ENCODE measurements around the gene TRPT1. TPM values are rescaled to one million over a fixed set of nuclear protein-coding genes. Genes with fewer than 3 reads are reported as not detected.
A peak's percentile ranks its signal among the peaks of the same experiment; 100 is the strongest.

TRPT1 gene
- total and polyA plus RNA-seq, 9 of the 15 experiments (the other 6 are each of a cell fraction or from before 2014, with no cell fraction given), result 4.6 to 41.7 (median 23.1) TPM

DNA sequence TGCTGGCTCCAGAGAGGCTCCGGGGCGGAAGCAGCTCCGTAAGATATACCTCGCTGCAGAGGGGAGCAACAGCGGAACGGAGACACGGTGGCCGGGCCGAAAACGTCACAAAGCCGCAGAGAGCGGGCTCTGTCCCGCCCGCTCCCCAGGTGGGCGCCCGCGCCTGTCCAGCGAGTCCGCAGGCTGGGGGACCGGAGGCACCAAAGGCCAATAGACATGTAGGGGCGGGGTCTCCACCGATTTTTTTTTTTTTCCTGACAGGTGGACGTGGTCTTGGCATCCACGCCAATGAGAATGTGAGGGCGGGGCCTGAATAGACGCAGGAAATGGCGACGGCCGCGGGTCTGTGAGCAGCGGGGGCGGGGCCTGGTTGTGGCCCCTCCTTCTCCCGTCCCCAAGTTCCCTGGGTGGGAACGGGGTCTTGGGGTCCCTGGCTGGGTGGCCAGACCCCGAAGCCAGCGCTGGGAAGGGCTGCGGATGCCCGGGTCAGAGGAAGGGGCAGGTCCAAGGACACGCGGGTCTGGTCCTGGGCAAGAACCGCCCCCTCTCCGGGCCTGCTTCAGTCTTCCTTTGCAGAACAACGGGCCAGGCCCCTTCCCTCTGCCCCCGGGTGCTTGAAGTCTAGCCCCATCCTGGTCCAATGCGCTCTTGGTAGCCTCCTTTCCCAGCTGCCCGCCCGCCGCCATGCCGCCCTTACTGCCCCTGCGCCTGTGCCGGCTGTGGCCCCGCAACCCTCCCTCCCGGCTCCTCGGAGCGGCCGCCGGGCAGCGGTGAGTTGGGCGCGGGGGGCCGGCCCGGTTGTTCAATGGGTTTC, 4.4 kb upstream of the TRPT1 start, which contains the start of gene DNAJC4 (continued):
- TF ChIP-seq, protein P1, sequence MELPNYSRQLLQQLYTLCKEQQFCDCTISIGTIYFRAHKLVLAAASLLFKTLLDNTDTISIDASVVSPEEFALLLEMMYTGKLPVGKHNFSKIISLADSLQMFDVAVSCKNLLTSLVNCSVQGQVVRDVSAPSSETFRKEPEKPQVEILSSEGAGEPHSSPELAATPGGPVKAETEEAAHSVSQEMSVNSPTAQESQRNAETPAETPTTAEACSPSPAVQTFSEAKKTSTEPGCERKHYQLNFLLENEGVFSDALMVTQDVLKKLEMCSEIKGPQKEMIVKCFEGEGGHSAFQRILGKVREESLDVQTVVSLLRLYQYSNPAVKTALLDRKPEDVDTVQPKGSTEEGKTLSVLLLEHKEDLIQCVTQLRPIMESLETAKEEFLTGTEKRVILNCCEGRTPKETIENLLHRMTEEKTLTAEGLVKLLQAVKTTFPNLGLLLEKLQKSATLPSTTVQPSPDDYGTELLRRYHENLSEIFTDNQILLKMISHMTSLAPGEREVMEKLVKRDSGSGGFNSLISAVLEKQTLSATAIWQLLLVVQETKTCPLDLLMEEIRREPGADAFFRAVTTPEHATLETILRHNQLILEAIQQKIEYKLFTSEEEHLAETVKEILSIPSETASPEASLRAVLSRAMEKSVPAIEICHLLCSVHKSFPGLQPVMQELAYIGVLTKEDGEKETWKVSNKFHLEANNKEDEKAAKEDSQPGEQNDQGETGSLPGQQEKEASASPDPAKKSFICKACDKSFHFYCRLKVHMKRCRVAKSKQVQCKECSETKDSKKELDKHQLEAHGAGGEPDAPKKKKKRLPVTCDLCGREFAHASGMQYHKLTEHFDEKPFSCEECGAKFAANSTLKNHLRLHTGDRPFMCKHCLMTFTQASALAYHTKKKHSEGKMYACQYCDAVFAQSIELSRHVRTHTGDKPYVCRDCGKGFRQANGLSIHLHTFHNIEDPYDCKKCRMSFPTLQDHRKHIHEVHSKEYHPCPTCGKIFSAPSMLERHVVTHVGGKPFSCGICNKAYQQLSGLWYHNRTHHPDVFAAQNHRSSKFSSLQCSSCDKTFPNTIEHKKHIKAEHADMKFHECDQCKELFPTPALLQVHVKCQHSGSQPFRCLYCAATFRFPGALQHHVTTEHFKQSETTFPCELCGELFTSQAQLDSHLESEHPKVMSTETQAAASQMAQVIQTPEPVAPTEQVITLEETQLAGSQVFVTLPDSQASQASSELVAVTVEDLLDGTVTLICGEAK (IDR thresholded peaks at IDR 0.05), result no peak; the same call in 1 of the 2 replicates
- TF ChIP-seq, protein P1 (CRISPR knock-in tag; IDR thresholded peaks at IDR 0.05), result no peak
- TF ChIP-seq, protein P2, sequence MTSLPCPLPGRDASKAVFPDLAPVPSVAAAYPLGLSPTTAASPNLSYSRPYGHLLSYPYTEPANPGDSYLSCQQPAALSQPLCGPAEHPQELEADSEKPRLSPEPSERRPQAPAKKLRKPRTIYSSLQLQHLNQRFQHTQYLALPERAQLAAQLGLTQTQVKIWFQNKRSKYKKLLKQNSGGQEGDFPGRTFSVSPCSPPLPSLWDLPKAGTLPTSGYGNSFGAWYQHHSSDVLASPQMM (CRISPR knock-in tag; IDR thresholded peaks at IDR 0.05), result no peak
- TF ChIP-seq, protein P3, sequence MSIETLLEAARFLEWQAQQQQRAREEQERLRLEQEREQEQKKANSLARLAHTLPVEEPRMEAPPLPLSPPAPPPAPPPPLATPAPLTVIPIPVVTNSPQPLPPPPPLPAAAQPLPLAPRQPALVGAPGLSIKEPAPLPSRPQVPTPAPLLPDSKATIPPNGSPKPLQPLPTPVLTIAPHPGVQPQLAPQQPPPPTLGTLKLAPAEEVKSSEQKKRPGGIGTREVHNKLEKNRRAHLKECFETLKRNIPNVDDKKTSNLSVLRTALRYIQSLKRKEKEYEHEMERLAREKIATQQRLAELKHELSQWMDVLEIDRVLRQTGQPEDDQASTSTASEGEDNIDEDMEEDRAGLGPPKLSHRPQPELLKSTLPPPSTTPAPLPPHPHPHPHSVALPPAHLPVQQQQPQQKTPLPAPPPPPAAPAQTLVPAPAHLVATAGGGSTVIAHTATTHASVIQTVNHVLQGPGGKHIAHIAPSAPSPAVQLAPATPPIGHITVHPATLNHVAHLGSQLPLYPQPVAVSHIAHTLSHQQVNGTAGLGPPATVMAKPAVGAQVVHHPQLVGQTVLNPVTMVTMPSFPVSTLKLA (conservative IDR thresholded peaks at IDR 0.05), result 0 out of 4 replicates have a peak, but pooled peaks have one; percentile 20 to 54
- TF ChIP-seq ERF (CRISPR knock-in tag; IDR thresholded peaks at IDR 0.05), result no peak
- TF ChIP-seq ZBTB7A (IDR thresholded peaks at IDR 0.05; ENCODE audit: borderline replicate concordance, control insufficient read depth, low read depth, low read length), result peak; percentile 94
- TF ChIP-seq PHF21A (IDR thresholded peaks at IDR 0.05; ENCODE audit: borderline replicate concordance, low read depth), result 0 out of 2 replicates have a peak, but pooled peaks have one; percentile 27
- no peak for TF ChIP-seq ZNF79 (CRISPR knock-in tag; IDR thresholded peaks at IDR 0.05; ENCODE audit: low read depth)
- TF ChIP-seq TAF1 (IDR thresholded peaks at IDR 0.05; ENCODE audit: control insufficient read depth, extremely low read depth, insufficient read depth, low read length, severe bottlenecking), result peak; percentile 71
- no peak for TF ChIP-seq NR4A1 (CRISPR knock-in tag; IDR thresholded peaks at IDR 0.05)
- 0 out of 2 replicates have a peak, but pooled peaks have one; percentile 18 for TF ChIP-seq NR4A1 (tag; IDR thresholded peaks at IDR 0.05)
- TF ChIP-seq, protein P4, sequence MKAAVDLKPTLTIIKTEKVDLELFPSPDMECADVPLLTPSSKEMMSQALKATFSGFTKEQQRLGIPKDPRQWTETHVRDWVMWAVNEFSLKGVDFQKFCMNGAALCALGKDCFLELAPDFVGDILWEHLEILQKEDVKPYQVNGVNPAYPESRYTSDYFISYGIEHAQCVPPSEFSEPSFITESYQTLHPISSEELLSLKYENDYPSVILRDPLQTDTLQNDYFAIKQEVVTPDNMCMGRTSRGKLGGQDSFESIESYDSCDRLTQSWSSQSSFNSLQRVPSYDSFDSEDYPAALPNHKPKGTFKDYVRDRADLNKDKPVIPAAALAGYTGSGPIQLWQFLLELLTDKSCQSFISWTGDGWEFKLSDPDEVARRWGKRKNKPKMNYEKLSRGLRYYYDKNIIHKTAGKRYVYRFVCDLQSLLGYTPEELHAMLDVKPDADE (conservative IDR thresholded peaks at IDR 0.05; ENCODE audit: control insufficient read depth, low read depth, low read length), result 0 out of 2 replicates have a peak, but pooled peaks have one; percentile 22
- TF ChIP-seq, protein P5, sequence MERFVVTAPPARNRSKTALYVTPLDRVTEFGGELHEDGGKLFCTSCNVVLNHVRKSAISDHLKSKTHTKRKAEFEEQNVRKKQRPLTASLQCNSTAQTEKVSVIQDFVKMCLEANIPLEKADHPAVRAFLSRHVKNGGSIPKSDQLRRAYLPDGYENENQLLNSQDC (CRISPR knock-in tag; IDR thresholded peaks at IDR 0.05), result no peak
- no peak; the same call in 1 of the 2 replicates for TF ChIP-seq BCOR (IDR thresholded peaks at IDR 0.05)
